Measurements from ENCODE around the gene GPR33.

The GPR33 gene

GRCh38 chr14:31456841-31457664 lies 30.8 kb downstream of the GPR33 start, which contains the start of gene DTD2:
Gene DTD2 (minus strand): TSS chr14:31457506. CDS start chr14:31457393, 113 bp downstream.
- no peak for TF ChIP-seq FOXM1 (IDR thresholded peaks at IDR 0.05; ENCODE audit: borderline replicate concordance, low read depth)
- peak; percentile 91 for TF ChIP-seq TAF1 (IDR thresholded peaks at IDR 0.05; ENCODE audit: low read depth)
- peak; percentile 79 for TF ChIP-seq YY1 (IDR thresholded peaks at IDR 0.05; ENCODE audit: low read depth)
- TF ChIP-seq, protein P1, sequence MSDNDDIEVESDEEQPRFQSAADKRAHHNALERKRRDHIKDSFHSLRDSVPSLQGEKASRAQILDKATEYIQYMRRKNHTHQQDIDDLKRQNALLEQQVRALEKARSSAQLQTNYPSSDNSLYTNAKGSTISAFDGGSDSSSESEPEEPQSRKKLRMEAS (IDR thresholded peaks at IDR 0.05): peak; percentile 86
- peak; percentile 39; the same call in 1 of the 2 replicates for TF ChIP-seq USF1 (IDR thresholded peaks at IDR 0.05)

GRCh38 chr14:31449971-31450610 lies 37.7 kb downstream of the GPR33 start:
- TF ChIP-seq TAF1 (IDR thresholded peaks at IDR 0.05; ENCODE audit: low read depth) (no peak), RAD21 (IDR thresholded peaks at IDR 0.05; ENCODE audit: low read depth) (peak; percentile 65)

GRCh38 chr14:31449136-31449535 lies 38.7 kb downstream of the GPR33 start:
- TF ChIP-seq CREB1 (IDR thresholded peaks at IDR 0.05; ENCODE audit: low read depth): no peak
- TF ChIP-seq, protein P1 (IDR thresholded peaks at IDR 0.05): no peak
- TF ChIP-seq TCF12 (IDR thresholded peaks at IDR 0.05; ENCODE audit: low read depth): no peak
- no peak for TF ChIP-seq CEBPB (IDR thresholded peaks at IDR 0.05)
- no peak for TF ChIP-seq YY1 (IDR thresholded peaks at IDR 0.05; ENCODE audit: low read depth)
- no peak for TF ChIP-seq REST (IDR thresholded peaks at IDR 0.05; ENCODE audit: low read depth)
- no peak for TF ChIP-seq EGR1 (IDR thresholded peaks at IDR 0.05)
- no peak for TF ChIP-seq RAD21 (IDR thresholded peaks at IDR 0.05; ENCODE audit: low read depth)
- TF ChIP-seq USF1 (IDR thresholded peaks at IDR 0.05): no peak
- TF ChIP-seq ZBTB7A (IDR thresholded peaks at IDR 0.05; ENCODE audit: low read depth): no peak
- TF ChIP-seq TEAD4 (IDR thresholded peaks at IDR 0.05): no peak
- no peak for TF ChIP-seq FOXM1 (IDR thresholded peaks at IDR 0.05; ENCODE audit: borderline replicate concordance, low read depth)
- TF ChIP-seq TAF1 (IDR thresholded peaks at IDR 0.05; ENCODE audit: low read depth): no peak
- no peak for TF ChIP-seq EP300 (IDR thresholded peaks at IDR 0.05; ENCODE audit: borderline replicate concordance)
- TF ChIP-seq NFIC (IDR thresholded peaks at IDR 0.05): no peak

DNA sequence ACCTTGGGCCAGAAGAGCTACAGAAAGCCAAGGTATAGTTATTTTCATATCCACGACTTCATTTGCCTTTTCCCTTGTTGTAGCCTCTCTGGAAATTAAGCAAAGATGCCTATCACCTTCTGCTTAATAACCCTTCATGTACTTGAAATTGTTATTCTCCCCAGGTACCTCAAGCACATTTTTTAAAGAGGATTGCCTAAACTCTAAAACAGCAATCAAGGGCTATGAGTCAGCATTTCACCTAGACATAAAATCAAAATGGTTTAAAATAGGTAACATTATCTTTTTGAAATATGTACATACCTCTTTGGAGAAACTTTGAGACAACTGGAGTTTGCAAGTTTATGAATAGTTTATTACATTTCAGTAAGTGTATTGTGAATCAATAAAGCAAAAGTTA lies 42.1 kb downstream of the GPR33 start:
- TF ChIP-seq FOXM1 (IDR thresholded peaks at IDR 0.05; ENCODE audit: borderline replicate concordance, low read depth) (no peak), REST (IDR thresholded peaks at IDR 0.05; ENCODE audit: low read depth) (no peak), EP300 (IDR thresholded peaks at IDR 0.05; ENCODE audit: borderline replicate concordance) (no peak), NFIC (IDR thresholded peaks at IDR 0.05) (no peak), YY1 (IDR thresholded peaks at IDR 0.05; ENCODE audit: low read depth) (no peak), CREB1 (IDR thresholded peaks at IDR 0.05; ENCODE audit: low read depth) (no peak), ZBTB7A (IDR thresholded peaks at IDR 0.05; ENCODE audit: low read depth) (no peak), EGR1 (IDR thresholded peaks at IDR 0.05) (no peak), TAF1 (IDR thresholded peaks at IDR 0.05; ENCODE audit: low read depth) (no peak), CEBPB (IDR thresholded peaks at IDR 0.05) (no peak), USF1 (IDR thresholded peaks at IDR 0.05) (no peak), TEAD4 (IDR thresholded peaks at IDR 0.05) (no peak), RAD21 (IDR thresholded peaks at IDR 0.05; ENCODE audit: low read depth) (no peak), TCF12 (IDR thresholded peaks at IDR 0.05; ENCODE audit: low read depth) (no peak)
- TF ChIP-seq, protein P1 (IDR thresholded peaks at IDR 0.05): no peak

- TF ChIP-seq TEAD4 (IDR thresholded peaks at IDR 0.05): no peak
- TF ChIP-seq CEBPB (IDR thresholded peaks at IDR 0.05): no peak
- TF ChIP-seq REST (IDR thresholded peaks at IDR 0.05; ENCODE audit: low read depth): no peak
- TF ChIP-seq YY1 (IDR thresholded peaks at IDR 0.05; ENCODE audit: low read depth): no peak
- TF ChIP-seq EP300 (IDR thresholded peaks at IDR 0.05; ENCODE audit: borderline replicate concordance): no peak
- TF ChIP-seq FOXM1 (IDR thresholded peaks at IDR 0.05; ENCODE audit: borderline replicate concordance, low read depth): no peak
- TF ChIP-seq, protein P1 (IDR thresholded peaks at IDR 0.05): no peak
- TF ChIP-seq CREB1 (IDR thresholded peaks at IDR 0.05; ENCODE audit: low read depth): no peak
- TF ChIP-seq NFIC (IDR thresholded peaks at IDR 0.05): no peak
- no peak for TF ChIP-seq EGR1 (IDR thresholded peaks at IDR 0.05)
- TF ChIP-seq TCF12 (IDR thresholded peaks at IDR 0.05; ENCODE audit: low read depth): no peak
- TF ChIP-seq USF1 (IDR thresholded peaks at IDR 0.05): no peak
- no peak for TF ChIP-seq TAF1 (IDR thresholded peaks at IDR 0.05; ENCODE audit: low read depth)
These were observed 45.6 kb downstream of the GPR33 start for GRCh38 chr14:31442284-31442683.
